ENCODE measurements around the gene CD164.
A peak's percentile ranks its signal among the peaks of the same experiment; 100 is the strongest.

Gene CD164

GRCh38 chr6:109381747-109382575 is at the start of gene CD164:
Gene CD164 (minus strand): TSS chr6:109382467. CDS start chr6:109382378, 89 bp downstream.
- DNase-seq = peak; percentile 70 to 82

- DNase-seq = no peak
Measured at GRCh38 chr6:109429496-109429895, 47.2 kb upstream of the CD164 start.

- no peak for DNase-seq
Measured at GRCh38 chr6:109428889-109429477, 46.7 kb upstream of the CD164 start.

GRCh38 chr6:109424946-109425345 is 42.7 kb upstream of the CD164 start:
- DNase-seq = no peak

DNA sequence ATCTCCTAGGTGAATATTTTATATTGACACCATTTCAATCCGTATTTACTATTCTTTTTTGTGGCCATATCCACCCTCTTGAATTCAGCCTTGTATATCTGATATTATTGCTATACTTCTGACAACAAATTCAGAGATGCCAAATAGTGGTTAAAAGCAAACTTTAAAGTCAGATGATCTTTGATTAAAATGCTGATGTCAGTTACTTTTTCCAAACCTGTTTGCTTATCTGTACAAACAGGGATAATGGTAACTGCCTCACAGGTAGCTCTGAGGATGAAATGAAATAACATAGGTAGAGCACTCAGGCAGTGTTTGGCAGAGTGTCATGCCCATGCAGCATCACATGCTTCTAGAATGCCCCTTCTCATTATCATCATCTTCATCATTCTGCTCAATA is 38.9 kb upstream of the CD164 start:
- DNase-seq = no peak

DNA sequence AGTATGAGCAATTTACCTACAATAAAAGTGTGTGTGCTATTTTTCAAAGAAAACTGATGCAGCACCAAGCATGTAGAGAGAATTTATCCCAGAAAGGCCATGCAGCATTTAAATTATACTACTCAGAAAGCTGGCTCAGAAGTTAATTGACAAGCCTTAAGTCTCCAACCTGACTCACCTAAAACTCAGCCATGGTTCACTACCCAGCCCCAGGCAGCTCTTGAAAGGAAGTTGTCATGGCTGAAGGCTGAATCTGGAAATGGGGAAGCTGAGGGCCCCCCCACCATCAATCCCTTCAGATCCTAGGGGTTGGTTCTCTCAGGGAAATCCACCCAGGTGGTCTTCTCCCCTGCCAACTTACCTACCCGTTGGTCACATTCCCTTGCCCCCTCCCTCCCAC is 38.5 kb upstream of the CD164 start:
- no peak for DNase-seq

DNA sequence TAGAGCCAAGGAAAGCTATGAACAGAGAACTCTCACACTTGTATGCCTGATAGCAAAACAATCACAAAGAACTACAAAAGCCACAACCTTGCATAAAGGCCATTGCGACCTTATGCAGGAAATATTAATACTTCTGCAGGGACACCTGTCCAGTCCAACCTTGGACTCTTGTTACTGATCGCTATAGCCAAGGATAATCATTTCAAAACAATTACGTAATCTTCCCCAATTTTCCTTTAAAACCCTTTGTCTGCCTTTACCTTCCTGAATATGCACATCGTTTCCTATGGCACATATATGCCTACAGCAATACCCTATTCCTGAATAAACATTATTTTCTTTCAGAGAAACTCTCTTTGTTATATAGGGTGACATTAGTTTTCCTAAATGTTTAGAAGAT is 35.4 kb upstream of the CD164 start:
- DNase-seq = no peak

DNA sequence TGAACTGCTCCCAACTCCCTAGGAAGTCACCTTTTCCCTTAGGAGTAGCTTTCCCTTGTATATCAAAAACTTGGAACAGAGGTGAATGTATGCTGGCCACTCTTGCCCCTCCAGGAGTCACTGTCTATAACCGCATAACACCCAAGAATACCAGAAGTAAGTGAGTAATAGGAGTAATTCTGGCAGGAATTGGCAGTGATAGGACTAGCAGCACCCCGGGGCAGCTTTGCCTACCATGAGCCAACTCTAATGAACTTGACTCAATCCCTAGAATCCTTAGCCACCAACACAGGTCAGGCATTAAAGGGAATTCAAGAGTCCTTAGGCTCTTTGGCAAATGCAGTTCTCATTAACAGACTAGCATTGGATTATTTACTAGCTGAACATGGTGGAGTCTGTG is 28.8 kb upstream of the CD164 start:
- DNase-seq = no peak

DNA sequence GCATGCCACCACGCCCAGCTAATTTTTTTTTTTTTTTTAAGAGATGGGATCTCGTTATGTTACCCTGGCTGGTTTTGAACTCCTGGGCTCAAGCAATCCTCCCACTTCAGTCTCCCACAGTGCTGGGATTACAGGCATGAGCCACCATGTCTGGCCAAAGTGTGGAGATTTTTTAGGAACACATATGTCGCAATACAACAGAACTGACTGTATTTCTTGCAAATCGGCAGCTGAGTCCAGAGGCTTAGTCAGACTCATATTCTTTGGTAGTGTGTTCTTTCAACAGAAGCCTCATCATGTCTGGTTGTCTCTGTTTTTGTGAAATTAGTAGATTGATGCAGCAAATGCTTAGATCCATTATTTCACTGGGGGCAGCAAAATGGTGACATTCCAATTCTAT is 23.9 kb upstream of the CD164 start:
- no peak for DNase-seq

DNA sequence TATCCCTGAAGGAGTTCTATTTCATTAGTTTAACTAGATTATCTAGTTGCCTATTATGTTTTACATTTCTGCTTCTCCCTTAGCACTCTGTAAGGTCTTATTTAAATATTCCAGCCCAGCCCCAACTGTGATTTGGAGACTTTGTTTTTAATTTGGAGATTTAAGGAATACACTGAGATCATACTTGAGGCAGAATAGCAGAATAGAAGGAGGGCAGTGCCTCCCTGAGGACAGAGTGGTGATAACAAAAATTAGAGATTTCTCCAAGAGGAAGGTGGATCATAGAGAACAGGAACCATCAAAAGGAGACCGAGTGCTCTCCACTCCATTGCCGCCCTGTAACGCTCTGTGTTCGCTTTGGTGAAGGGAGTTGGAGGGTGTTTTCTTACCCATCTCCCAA is 14.8 kb upstream of the CD164 start:
- DNase-seq = peak in 1 of 2 experiments; percentile 0

- no peak for DNase-seq
Measured at GRCh38 chr6:109396046-109396718, 13.9 kb upstream of the CD164 start.

DNA sequence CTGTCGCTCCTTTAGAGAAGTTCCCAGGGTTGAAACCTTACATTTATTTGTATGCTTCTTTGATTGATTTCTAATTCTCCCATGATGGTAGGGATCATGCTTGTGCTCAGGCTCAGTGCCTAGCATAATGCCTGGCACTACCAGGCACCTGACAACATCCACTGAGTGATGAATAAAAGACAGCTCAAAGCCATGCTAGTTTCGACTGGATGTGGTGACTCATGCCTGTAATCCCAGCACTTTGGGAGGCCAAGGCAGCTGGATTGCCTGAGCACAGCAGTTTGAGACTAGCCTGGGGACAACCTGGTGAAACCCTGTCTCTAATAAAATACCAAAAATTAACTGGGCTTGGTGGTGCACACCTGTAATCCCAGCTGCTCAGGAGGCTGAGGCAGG is 11.6 kb upstream of the CD164 start:
- DNase-seq = no peak

DNA sequence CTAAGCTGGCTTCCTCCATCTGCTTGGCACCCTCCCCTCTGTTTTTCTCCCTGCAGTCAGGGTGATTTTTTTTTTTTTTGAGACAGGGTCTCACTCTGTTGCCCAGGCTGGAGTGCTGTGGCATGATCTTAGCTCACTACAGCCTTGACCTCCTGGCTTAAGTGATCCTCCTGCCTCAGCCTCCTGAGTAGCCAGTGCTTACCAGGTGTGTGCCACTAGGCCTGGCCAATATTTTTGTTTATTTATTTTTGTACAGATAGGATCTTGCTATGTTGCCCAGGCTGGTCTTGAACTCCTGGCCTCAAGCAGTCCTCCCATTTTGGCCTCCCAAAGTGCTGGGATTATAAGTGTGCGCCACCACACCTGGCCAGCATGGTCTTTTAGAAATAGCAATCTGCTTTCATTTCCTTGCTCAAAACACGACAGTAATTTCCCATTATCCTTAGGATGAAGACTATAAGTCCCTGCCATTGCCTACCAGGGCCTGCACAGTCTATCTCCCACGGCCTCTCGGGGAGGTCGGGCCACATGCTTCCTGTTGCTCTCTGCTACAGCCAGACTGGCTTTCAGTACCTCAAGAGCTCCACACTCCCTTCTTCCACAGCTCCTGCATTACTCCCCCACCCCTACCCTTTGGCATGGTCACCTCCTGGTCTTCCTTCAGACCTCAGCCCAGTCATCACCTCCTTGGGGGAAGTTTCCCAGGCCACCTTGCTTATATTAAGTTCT is 11.1 kb upstream of the CD164 start:
- no peak for DNase-seq

GRCh38 chr6:109389650-109390274 is 7.5 kb upstream of the CD164 start:
- DNase-seq = no peak

GRCh38 chr6:109388265-109388664 is 6.0 kb upstream of the CD164 start:
- no peak for DNase-seq

DNA sequence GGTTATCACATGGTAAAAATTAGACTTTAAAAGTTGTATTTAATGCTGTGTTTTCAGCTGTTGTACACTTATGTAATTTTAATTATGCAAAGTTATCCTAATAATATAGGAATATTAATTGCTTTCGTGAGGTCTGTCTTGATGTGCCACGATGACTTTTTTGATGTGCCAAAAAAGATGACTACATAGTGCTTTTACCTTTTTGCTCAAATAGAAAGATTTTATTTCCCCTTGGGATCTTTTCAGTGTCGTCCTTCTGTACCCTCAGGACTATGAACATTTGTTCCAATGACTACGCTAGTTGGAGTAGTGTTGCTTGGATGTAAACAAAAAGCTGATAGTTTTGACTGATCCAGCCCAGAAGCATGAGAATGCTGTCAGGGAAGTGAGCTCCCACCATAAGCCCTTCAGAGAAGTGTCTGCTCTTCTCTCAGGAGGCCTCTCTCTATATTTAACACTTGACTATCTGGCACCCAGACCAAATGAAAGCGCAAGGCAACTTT is 1.2 kb upstream of the CD164 start:
- DNase-seq = no peak

- DNase-seq = peak; percentile 62 to 74
Measured at GRCh38 chr6:109382576-109383437, 540 bp upstream of the CD164 start.

GRCh38 chr6:109381061-109381746 is 1.1 kb downstream of the CD164 start:
- no peak for DNase-seq

GRCh38 chr6:109379711-109380110 is 2.6 kb downstream of the CD164 start:
- DNase-seq = no peak

DNA sequence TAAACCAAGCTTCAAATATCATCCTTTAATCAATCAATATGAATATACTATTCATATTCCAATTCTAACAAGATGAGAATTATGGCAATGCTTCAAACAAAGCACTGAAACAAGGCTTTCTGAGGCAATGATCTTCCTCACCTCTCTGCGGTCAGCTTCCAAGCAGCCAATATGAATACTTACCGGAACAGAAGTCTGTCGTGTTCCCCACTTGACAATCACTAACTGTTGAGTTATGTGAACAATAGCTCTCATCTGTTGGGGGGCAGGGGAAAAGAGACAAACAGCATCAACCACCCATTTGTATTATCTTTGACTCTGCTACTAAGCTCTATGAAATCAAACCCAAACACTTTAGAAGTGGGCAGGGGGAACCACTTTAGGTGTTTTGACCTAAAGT is 4.5 kb downstream of the CD164 start:
- DNase-seq = no peak

- no peak for DNase-seq
Measured at GRCh38 chr6:109374326-109374892, 7.9 kb downstream of the CD164 start.
